Uterus (tissue), 4 donors: ENCODE data around the gene ADIPOR2. TPM values are rescaled to one million over a fixed set of nuclear protein-coding genes. Genes with fewer than 3 reads are reported as not detected.
"Not testable (repeated sequence)": the region's sequence is repeated elsewhere in the genome, so short reads cannot be mapped to it uniquely, and the experiment has no call there.

Experiments used
- DNase-seq, 2 donors: peaks; one replicate each; pipeline ENCODE4 v3.0.0-alpha.2; 2019 to 2020
- H3K27ac ChIP-seq, 2 donors: fragments of 200-600 bp; sonication (generic); 1 replicate in 1 of 2; 2 replicates in 1 of 2; pipeline ENCODE4 v1.5.1; 2016 to 2018
- H3K27me3 ChIP-seq, 2 donors: fragments of 200-600 bp; sonication (generic); one replicate each; pipeline ENCODE4 v1.5.1; 2018 to 2019; ENCODE audit warnings: control low read depth in 1 of 2
- H3K36me3 ChIP-seq, 2 donors: fragments of 200-600 bp; sonication (generic); one replicate each; pipeline ENCODE4 v1.5.1; 2019; ENCODE audit warnings: control low read depth in 1 of 2
- H3K4me1 ChIP-seq, 2 donors: fragments of 200-600 bp; sonication (generic); one replicate each; pipeline ENCODE4 v1.5.1; 2018 to 2019; ENCODE audit warnings: control low read depth in 1 of 2
- H3K4me3 ChIP-seq, 2 donors: fragments of 200-600 bp; sonication (generic); 1 replicate in 1 of 2; 2 replicates in 1 of 2; pipeline ENCODE4 v1.5.1; 2018 to 2019; ENCODE audit warnings: mild to moderate bottlenecking in 1 of 2
- H3K9me3 ChIP-seq, 2 donors: fragments of 200-600 bp; sonication (generic); one replicate each; pipeline ENCODE4 v1.5.1; 2019; ENCODE audit warnings: control low read depth in 1 of 2
- CTCF ChIP-seq, 4 experiments: fragments of 200-600 bp in 2 of 4; fragments of 450-650 bp in 2 of 4; sonication (generic) in 2 of 4; IDR thresholded peaks; one replicate each; pipeline ENCODE4 v1.5.1; 2016 to 2019; ENCODE audit warnings: antibody characterized with exemption in 4 of 4, mild to moderate bottlenecking in 2 of 4, moderate library complexity in 1 of 4
- POLR2A ChIP-seq, 2 donors: fragments of 450-650 bp; IDR thresholded peaks; one replicate each; pipeline ENCODE4 v1.6.1; 2016; ENCODE audit warnings: antibody characterized with exemption in 2 of 2, mild to moderate bottlenecking in 1 of 2, moderate library complexity in 1 of 2
- intact Hi-C: fragments of 100-400 bp; cut with DNase I; formaldehyde crosslinking; loops from one replicate; pipeline ENCODE4 v1.15.1; 2023; ENCODE audit warnings: low total_unique reads
- total RNA-seq, 4 donors: library from RNA; depleted of rRNA in 3 of 4; stranded (reverse); fragments of >200 nt in 3 of 4; gene quantifications; one replicate each; pipeline versions ENCODE4 v1.1.0 to v1.2.4, GENCODE V29; 2014 to 2023
- donor health status: DM: yes; HTN: yes; CAD: no.

The ADIPOR2 gene
- total RNA-seq, 4 donors from 2014 or later = 30.3 to 71.2 (median 42.3) TPM

GRCh38 chr12:1815108-1815507 is 124.2 kb downstream of the ADIPOR2 start:
- H3K36me3 ChIP-seq = no peaks in the 10 kb centered on the region
- intact Hi-C loops = no loop called here
- TF ChIP-seq CTCF (IDR thresholded peaks at IDR 0.05) (no peak), POLR2A (IDR thresholded peaks at IDR 0.05) (no peak)
- no peak for DNase-seq
- no peak overlapping the region for H3K27ac ChIP-seq
- no peaks in the 10 kb centered on the region for H3K27me3 ChIP-seq
- no peaks in the 10 kb centered on the region for H3K9me3 ChIP-seq
- H3K4me3 ChIP-seq = no peak overlapping the region
- no peaks in the 10 kb centered on the region for H3K4me1 ChIP-seq

GRCh38 chr12:1815814-1816729 is 125.2 kb downstream of the ADIPOR2 start:
- no peak overlapping the region for H3K4me3 ChIP-seq
- H3K36me3 ChIP-seq = no peaks in the 10 kb centered on the region
- DNase-seq = no peak
- H3K9me3 ChIP-seq = no peaks in the 10 kb centered on the region
- no peak for TF ChIP-seq POLR2A (IDR thresholded peaks at IDR 0.05)
- TF ChIP-seq CTCF (IDR thresholded peaks at IDR 0.05) = no peak
- H3K27ac ChIP-seq = no peak overlapping the region
- H3K4me1 ChIP-seq = no peaks in the 10 kb centered on the region
- no peaks in the 10 kb centered on the region for H3K27me3 ChIP-seq
- intact Hi-C loops = no loop called here

DNA sequence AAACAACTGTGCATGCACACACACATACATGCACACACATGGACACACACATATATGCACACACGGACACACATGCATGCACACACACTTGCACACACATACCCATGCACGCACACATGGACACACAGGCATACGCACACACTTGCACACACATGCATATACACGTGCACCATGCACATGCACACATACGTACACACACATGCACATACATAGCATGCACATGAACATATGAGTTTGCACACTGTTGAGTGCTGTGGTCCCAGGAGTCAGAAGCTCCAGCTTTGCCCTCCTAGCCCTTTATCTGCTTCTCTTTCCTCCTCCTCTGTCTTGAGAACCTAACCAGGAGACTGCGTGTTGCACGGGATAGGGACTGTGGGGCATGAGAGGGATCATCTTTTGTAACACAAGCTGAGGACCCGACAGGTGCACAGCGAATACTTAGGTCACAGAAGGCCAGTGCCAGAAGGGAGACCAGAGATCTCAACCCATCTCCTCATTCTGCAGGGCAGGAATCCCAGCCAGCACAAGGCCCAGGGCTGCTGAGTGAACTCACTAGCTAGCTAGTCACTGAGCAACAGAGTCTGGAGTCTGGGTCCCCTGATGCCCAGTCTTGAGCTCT is 126.0 kb downstream of the ADIPOR2 start:
- TF ChIP-seq POLR2A (IDR thresholded peaks at IDR 0.05) (no peak), CTCF (IDR thresholded peaks at IDR 0.05) (no peak)
- intact Hi-C loops = no loop called here

GRCh38 chr12:1817928-1818327 is 127.1 kb downstream of the ADIPOR2 start:
- H3K36me3 ChIP-seq, DNase-seq, H3K4me1 ChIP-seq, H3K27ac ChIP-seq, intact Hi-C loops, H3K27me3 ChIP-seq, H3K4me3 ChIP-seq, H3K9me3 ChIP-seq: not testable (repeated sequence)

More for the DNA sequence above, 126.0 kb downstream of the ADIPOR2 start:
- no peak for DNase-seq
- Histone ChIP-seq H3K4me1 (no peaks in the 10 kb centered on the region), H3K36me3 (no peaks in the 10 kb centered on the region), H3K27ac (no peak overlapping the region), H3K27me3 (no peaks in the 10 kb centered on the region), H3K9me3 (no peaks in the 10 kb centered on the region), H3K4me3 (no peak overlapping the region)

GRCh38 chr12:1819050-1819449 is 128.2 kb downstream of the ADIPOR2 start:
- Histone ChIP-seq H3K4me1 (no peaks in the 10 kb centered on the region), H3K27me3 (peaks cover 0 to 10% of the 10 kb centered on the region in 2 donors), H3K9me3 (no peaks in the 10 kb centered on the region), H3K27ac (no peak overlapping the region), H3K4me3 (no peak overlapping the region), H3K36me3 (no peaks in the 10 kb centered on the region)
- DNase-seq = no peak
- TF ChIP-seq POLR2A (IDR thresholded peaks at IDR 0.05) = no peak
- no peak for TF ChIP-seq CTCF (IDR thresholded peaks at IDR 0.05)
- intact Hi-C loops = no loop called here
